ENCODE measurements around the gene DPF1. TPM values are rescaled to one million over a fixed set of nuclear protein-coding genes. Genes with fewer than 3 reads are reported as not detected.

DPF1 gene
- total RNA-seq, 2 donors from 2014 or later = not detected

DNA sequence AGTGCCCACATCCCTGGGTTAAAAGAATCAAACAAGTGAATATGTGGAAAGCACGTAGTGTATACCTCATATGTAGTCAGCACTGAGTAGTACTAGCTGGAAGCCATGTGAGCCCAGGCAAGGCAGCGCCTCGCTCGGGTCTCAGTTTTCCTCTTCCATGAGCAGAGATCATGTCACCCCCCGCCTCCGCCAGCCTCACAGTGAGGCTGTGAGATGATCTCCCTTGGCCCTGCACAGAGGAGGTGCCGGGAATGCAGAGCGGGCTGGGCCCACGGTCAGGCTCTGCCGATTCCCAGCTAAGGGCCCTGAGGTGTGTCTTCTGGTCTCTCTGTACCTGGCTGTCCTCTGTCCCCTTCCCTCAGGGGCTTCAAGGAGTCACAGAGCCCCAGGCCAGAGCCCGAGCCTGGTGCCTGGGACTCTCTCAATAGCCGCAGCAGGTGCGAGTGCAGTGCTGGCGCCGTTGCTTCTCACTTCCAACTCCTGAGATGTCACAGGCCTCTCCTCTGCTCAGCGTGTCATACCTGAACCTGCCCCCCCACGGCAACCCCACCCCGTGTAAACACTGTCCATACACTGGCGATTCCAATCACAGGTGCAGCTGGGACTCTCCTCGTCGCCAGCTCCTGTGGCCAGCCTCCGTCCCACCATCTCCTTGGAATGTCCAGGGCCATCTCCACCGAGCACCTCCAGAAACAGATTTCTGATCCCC, 26.9 kb downstream of the DPF1 start:
- no peaks in the 10 kb centered on the region for H3K9me3 ChIP-seq
- H3K27me3 ChIP-seq = no peaks in the 10 kb centered on the region
- no peak for DNase-seq (ENCODE audit: low spot score)
- TF ChIP-seq, protein P1, sequence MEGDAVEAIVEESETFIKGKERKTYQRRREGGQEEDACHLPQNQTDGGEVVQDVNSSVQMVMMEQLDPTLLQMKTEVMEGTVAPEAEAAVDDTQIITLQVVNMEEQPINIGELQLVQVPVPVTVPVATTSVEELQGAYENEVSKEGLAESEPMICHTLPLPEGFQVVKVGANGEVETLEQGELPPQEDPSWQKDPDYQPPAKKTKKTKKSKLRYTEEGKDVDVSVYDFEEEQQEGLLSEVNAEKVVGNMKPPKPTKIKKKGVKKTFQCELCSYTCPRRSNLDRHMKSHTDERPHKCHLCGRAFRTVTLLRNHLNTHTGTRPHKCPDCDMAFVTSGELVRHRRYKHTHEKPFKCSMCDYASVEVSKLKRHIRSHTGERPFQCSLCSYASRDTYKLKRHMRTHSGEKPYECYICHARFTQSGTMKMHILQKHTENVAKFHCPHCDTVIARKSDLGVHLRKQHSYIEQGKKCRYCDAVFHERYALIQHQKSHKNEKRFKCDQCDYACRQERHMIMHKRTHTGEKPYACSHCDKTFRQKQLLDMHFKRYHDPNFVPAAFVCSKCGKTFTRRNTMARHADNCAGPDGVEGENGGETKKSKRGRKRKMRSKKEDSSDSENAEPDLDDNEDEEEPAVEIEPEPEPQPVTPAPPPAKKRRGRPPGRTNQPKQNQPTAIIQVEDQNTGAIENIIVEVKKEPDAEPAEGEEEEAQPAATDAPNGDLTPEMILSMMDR (IDR thresholded peaks at IDR 0.05) = no peak
- H3K36me3 ChIP-seq = peaks cover 9% of the 10 kb centered on the region
- no peak overlapping the region for H3K27ac ChIP-seq
- H3K4me1 ChIP-seq = no peaks in the 10 kb centered on the region
- H3K4me3 ChIP-seq = no peak overlapping the region

GRCh38 chr19:38196245-38196837, 27.7 kb downstream of the DPF1 start:
- Histone ChIP-seq H3K27me3 (no peaks in the 10 kb centered on the region), H3K4me1 (no peaks in the 10 kb centered on the region), H3K27ac (no peak overlapping the region), H3K4me3 (no peak overlapping the region), H3K9me3 (no peaks in the 10 kb centered on the region), H3K36me3 (peaks cover 1% of the 10 kb centered on the region)
- TF ChIP-seq, protein P1 (IDR thresholded peaks at IDR 0.05) = no peak
- DNase-seq (ENCODE audit: low spot score) = no peak

DNA sequence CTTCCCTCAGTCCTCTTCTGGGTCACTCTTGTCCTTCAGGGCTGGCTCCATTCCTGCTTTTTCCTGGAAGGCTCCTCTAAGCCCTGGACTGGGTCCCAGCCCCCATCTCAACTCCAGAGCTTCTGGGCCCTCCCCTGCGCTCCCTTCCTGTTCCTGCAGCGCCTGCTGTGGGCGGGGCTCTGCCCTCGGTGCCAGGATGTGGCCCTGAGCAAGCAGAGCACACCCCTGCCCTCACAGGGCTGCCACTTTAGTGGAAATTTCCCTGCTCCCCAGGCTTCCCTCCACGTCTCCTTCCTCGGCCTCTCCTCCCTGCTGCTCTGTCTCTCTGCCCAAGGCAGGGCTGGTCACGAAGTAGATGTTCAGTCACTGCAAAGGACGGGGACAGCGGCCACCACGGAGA, 28.8 kb downstream of the DPF1 start:
- no peaks in the 10 kb centered on the region for H3K9me3 ChIP-seq
- H3K27ac ChIP-seq = no peak overlapping the region
- no peaks in the 10 kb centered on the region for H3K36me3 ChIP-seq
- H3K4me1 ChIP-seq = no peaks in the 10 kb centered on the region
- H3K4me3 ChIP-seq = no peak overlapping the region
- DNase-seq (ENCODE audit: low spot score) = no peak
- TF ChIP-seq, protein P1 (IDR thresholded peaks at IDR 0.05) = no peak
- no peaks in the 10 kb centered on the region for H3K27me3 ChIP-seq

DNA sequence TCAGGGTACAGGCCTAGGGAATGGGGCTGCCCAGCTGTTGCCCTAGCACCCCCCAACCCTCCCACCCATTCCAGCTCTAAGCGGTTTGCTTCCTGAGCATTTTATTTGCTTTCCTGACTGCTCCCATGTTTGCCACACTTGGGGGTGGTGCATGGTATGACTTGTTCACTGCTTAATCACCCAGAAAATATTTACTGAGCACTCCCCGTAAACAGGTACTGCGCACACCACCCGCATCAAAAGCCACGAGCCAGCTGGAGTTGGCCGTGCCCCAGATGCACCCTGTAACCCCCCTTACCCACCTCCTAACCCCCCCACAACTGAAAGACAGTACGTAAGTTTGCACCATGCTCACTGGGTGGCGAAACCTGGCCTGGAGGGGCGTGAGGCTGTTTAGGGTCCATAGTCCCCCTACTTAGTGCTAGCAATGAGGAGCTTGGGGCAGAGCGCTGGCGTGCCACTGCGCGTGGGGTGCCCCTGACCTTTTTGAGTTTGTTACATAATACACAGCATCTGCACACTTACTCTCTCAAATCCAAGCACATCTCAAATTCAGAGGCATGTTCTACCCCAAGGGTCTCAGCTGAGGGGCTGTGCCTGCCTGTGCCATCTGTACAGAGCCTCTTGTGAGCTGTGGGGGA, 29.8 kb downstream of the DPF1 start:
- no peak for DNase-seq (ENCODE audit: low spot score)
- no peaks in the 10 kb centered on the region for H3K36me3 ChIP-seq
- TF ChIP-seq, protein P1 (IDR thresholded peaks at IDR 0.05) = no peak

DNA sequence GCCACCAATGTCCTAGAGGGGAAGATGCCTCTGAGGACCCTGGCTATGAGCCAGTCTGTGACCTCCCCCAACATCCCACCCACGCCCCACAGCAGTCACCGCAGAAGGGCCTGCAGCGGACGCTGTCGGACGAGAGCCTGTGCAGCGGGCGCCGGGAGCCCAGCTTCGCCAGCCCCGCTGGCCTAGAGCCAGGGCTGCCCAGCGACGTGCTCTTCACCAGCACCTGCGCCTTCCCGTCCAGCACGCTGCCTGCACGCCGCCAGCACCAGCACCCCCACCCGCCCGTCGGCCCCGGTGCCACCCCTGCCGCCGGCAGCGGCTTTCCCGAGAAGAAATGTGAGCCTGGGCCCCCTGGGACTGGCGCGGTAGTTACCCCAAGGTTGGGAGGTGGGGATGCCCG, 30.6 kb downstream of the DPF1 start:
- no peak overlapping the region for H3K27ac ChIP-seq
- H3K36me3 ChIP-seq = no peaks in the 10 kb centered on the region
- no peaks in the 10 kb centered on the region for H3K9me3 ChIP-seq
- TF ChIP-seq, protein P1 (IDR thresholded peaks at IDR 0.05) = no peak
- no peaks in the 10 kb centered on the region for H3K4me1 ChIP-seq
- no peak for DNase-seq (ENCODE audit: low spot score)
- no peak overlapping the region for H3K4me3 ChIP-seq
- no peaks in the 10 kb centered on the region for H3K27me3 ChIP-seq

More for the DNA sequence above, 29.8 kb downstream of the DPF1 start:
- Histone ChIP-seq H3K27me3 (no peaks in the 10 kb centered on the region), H3K4me3 (no peak overlapping the region), H3K27ac (no peak overlapping the region), H3K9me3 (no peaks in the 10 kb centered on the region), H3K4me1 (no peaks in the 10 kb centered on the region)
